Measurements from ENCODE around the gene SSTR3. TPM values are rescaled to one million over a fixed set of nuclear protein-coding genes. Genes with fewer than 3 reads are reported as not detected.
A peak's percentile ranks its signal among the peaks of the same experiment; 100 is the strongest.
"Not testable (repeated sequence)": the region's sequence is repeated elsewhere in the genome, so short reads cannot be mapped to it uniquely, and the experiment has no call there.

The SSTR3 gene
- total and polyA plus RNA-seq, 2 donors from 2014 or later: 0.13 to 0.56 TPM

GRCh38 chr22:37203354-37204044 lies 8.8 kb downstream of the SSTR3 start:
- DNase-seq: peak in 2 of 5 donors; percentile 57 to 64
- intact Hi-C loops (cut with DNase I): loop anchor here (10.0 kb wide), 1 partner anchor 119 kb away; no protein-coding TSS in a partner anchor

GRCh38 chr22:37202716-37203115 lies 9.6 kb downstream of the SSTR3 start:
- intact Hi-C loops (cut with DNase I): loop anchor here (10.0 kb wide), 1 partner anchor 118 kb away; no protein-coding TSS in a partner anchor
- no peak for FAIRE-seq
- H3K9ac ChIP-seq (ENCODE audit: low read length in 3 of 3): no peak overlapping the region
- no peak overlapping the region for H3K27ac ChIP-seq (ENCODE audit: low read depth in 2 of 2, low read length in 2 of 2)
- peaks cover 0 to 11% (median 9%) of the 10 kb centered on the region in 3 donors for H3K4me1 ChIP-seq (ENCODE audit: control insufficient read depth in 2 of 3, insufficient read depth in 2 of 3, low read depth in 1 of 3, low read length in 3 of 3)
- peak in 2 of 5 donors; percentile 37 to 53 for DNase-seq
- no peak for TF ChIP-seq CTCF (IDR thresholded peaks at IDR 0.05; ENCODE audit: borderline replicate concordance, extremely low read depth, insufficient read depth)
- no peaks in the 10 kb centered on the region for H3K9me3 ChIP-seq (ENCODE audit: control insufficient read depth in 2 of 3, insufficient read depth in 1 of 3, low read length in 3 of 3)
- no peak overlapping the region for H3K4me3 ChIP-seq (ENCODE audit: low read length in 3 of 3)
- H3K27me3 ChIP-seq (ENCODE audit: control insufficient read depth, insufficient read depth, low read length): no peaks in the 10 kb centered on the region
- no peaks in the 10 kb centered on the region for H3K36me3 ChIP-seq (ENCODE audit: control insufficient read depth in 2 of 3, insufficient read depth in 3 of 3, low read length in 3 of 3)

More at GRCh38 chr22:37203354-37204044, 8.8 kb downstream of the SSTR3 start:
- FAIRE-seq: no peak
- Histone ChIP-seq H3K4me1 (ENCODE audit: control insufficient read depth in 2 of 3, insufficient read depth in 2 of 3, low read depth in 1 of 3, low read length in 3 of 3) (peaks cover 0 to 4% (median 4%) of the 10 kb centered on the region in 3 donors), H3K27ac (ENCODE audit: low read depth in 2 of 2, low read length in 2 of 2) (no peak overlapping the region), H3K4me3 (ENCODE audit: low read length in 3 of 3) (no peak overlapping the region), H3K9me3 (ENCODE audit: control insufficient read depth in 2 of 3, insufficient read depth in 1 of 3, low read length in 3 of 3) (no peaks in the 10 kb centered on the region), H3K9ac (ENCODE audit: low read length in 3 of 3) (no peak overlapping the region), H3K36me3 (ENCODE audit: control insufficient read depth in 2 of 3, insufficient read depth in 3 of 3, low read length in 3 of 3) (no peaks in the 10 kb centered on the region), H3K27me3 (ENCODE audit: control insufficient read depth, insufficient read depth, low read length) (no peaks in the 10 kb centered on the region)
- TF ChIP-seq CTCF (IDR thresholded peaks at IDR 0.05; ENCODE audit: borderline replicate concordance, extremely low read depth, insufficient read depth): no peak

- no peaks in the 10 kb centered on the region for H3K9me3 ChIP-seq (ENCODE audit: control insufficient read depth in 2 of 3, insufficient read depth in 1 of 3, low read length in 3 of 3)
- no peaks in the 10 kb centered on the region for H3K27me3 ChIP-seq (ENCODE audit: control insufficient read depth, insufficient read depth, low read length)
- no peaks in the 10 kb centered on the region for H3K36me3 ChIP-seq (ENCODE audit: control insufficient read depth in 2 of 3, insufficient read depth in 3 of 3, low read length in 3 of 3)
- no peak for TF ChIP-seq CTCF (IDR thresholded peaks at IDR 0.05; ENCODE audit: borderline replicate concordance, extremely low read depth, insufficient read depth)
- FAIRE-seq (no peak), DNase-seq (peak in 2 of 5 donors; percentile 34 to 59)
- no peak overlapping the region for H3K9ac ChIP-seq (ENCODE audit: low read length in 3 of 3)
- intact Hi-C loops (cut with DNase I): loop anchor here (10.0 kb wide), 1 partner anchor 117 kb away; no protein-coding TSS in a partner anchor
- H3K27ac ChIP-seq (ENCODE audit: low read depth in 2 of 2, low read length in 2 of 2): no peak overlapping the region
- no peak overlapping the region for H3K4me3 ChIP-seq (ENCODE audit: low read length in 3 of 3)
- peaks cover 0 to 16% (median 16%) of the 10 kb centered on the region in 3 donors for H3K4me1 ChIP-seq (ENCODE audit: control insufficient read depth in 2 of 3, insufficient read depth in 2 of 3, low read depth in 1 of 3, low read length in 3 of 3)
These were observed 10.2 kb downstream of the SSTR3 start for GRCh38 chr22:37202001-37202555.

GRCh38 chr22:37201443-37201820 lies 10.8 kb downstream of the SSTR3 start:
- not testable (repeated sequence) for H3K36me3 ChIP-seq (ENCODE audit: control insufficient read depth in 2 of 3, insufficient read depth in 3 of 3, low read length in 3 of 3); H3K4me3 ChIP-seq (ENCODE audit: low read length in 3 of 3); H3K27ac ChIP-seq (ENCODE audit: low read depth in 2 of 2, low read length in 2 of 2); H3K27me3 ChIP-seq (ENCODE audit: control insufficient read depth, insufficient read depth, low read length); H3K9ac ChIP-seq (ENCODE audit: low read length in 3 of 3); H3K9me3 ChIP-seq (ENCODE audit: control insufficient read depth in 2 of 3, insufficient read depth in 1 of 3, low read length in 3 of 3); FAIRE-seq
- peaks cover 0 to 22% (median 21%) of the 10 kb centered on the region in 3 donors for H3K4me1 ChIP-seq (ENCODE audit: control insufficient read depth in 2 of 3, insufficient read depth in 2 of 3, low read depth in 1 of 3, low read length in 3 of 3)
- DNase-seq: peak in 2 of 5 donors; percentile 23 to 57
- intact Hi-C loops (cut with DNase I): loop anchor here (10.0 kb wide), 1 partner anchor 117 kb away; no protein-coding TSS in a partner anchor

Data from kidney (tissue), 14 donors.